Osteoblast (primary cell): Measurements from ENCODE around the gene KPNA3. TPM values are rescaled to one million over a fixed set of nuclear protein-coding genes. Genes with fewer than 3 reads are reported as not detected.

Experiments
- DNase-seq: peaks from one replicate; pipeline ENCODE4 v3.0.0; 2011; ENCODE audit warnings: low spot score, mixed read lengths; ENCODE audit not compliant: insufficient read length; ENCODE audit errors: missing footprints
- H2AFZ ChIP-seq: 2 replicates; pipeline ENCODE4 v1.6.0; 2011; ENCODE audit warnings: mild to moderate bottlenecking, low read length
- H3K27ac ChIP-seq: 2 replicates; pipeline ENCODE4 v1.5.1; 2011; ENCODE audit warnings: mild to moderate bottlenecking, low read depth, low read length, moderate library complexity
- H3K27me3 ChIP-seq: 2 replicates; pipeline ENCODE4 v1.6.0; 2012; ENCODE audit warnings: mild to moderate bottlenecking, control low read depth, inconsistent platforms, low read length, moderate library complexity; ENCODE audit not compliant: insufficient read depth
- H3K36me3 ChIP-seq: 2 replicates; pipeline ENCODE4 v1.5.1; 2011; ENCODE audit warnings: mild to moderate bottlenecking, low read length, control low read depth, moderate library complexity; ENCODE audit not compliant: insufficient read depth
- H3K4me1 ChIP-seq: 2 replicates; pipeline ENCODE4 v1.5.1; 2011; ENCODE audit warnings: mild to moderate bottlenecking, low read length, control low read depth, moderate library complexity; ENCODE audit not compliant: insufficient read depth
- H3K4me2 ChIP-seq: 2 replicates; pipeline ENCODE4 v1.6.0; 2011; ENCODE audit warnings: mild to moderate bottlenecking, low read length; ENCODE audit not compliant: insufficient read depth
- H3K4me3 ChIP-seq: fragments of 200-600 bp; sonication (generic); 3 replicates; pipeline ENCODE4 v1.5.1; 2012; ENCODE audit warnings: mild to moderate bottlenecking, low read length, inconsistent platforms; ENCODE audit not compliant: insufficient read depth
- H3K79me2 ChIP-seq: 2 replicates; pipeline ENCODE4 v1.6.0; 2012; ENCODE audit warnings: mild to moderate bottlenecking, low read length, control low read depth, inconsistent platforms; ENCODE audit not compliant: insufficient read depth
- H3K9me3 ChIP-seq: 2 replicates; pipeline ENCODE4 v1.5.1; 2011; ENCODE audit warnings: low read depth, low read length, control low read depth
- H4K20me1 ChIP-seq: 2 replicates; pipeline ENCODE4 v1.6.0; 2012; ENCODE audit warnings: mild to moderate bottlenecking, low read length, control low read depth; ENCODE audit not compliant: insufficient read depth
- CTCF ChIP-seq: IDR thresholded peaks from 2 replicates; pipeline ENCODE4 v1.5.1; 2011; ENCODE audit warnings: mild to moderate bottlenecking, low read depth, low read length, moderate library complexity; ENCODE audit errors: extremely low read depth
- total RNA-seq: library from RNA; depleted of rRNA; stranded (reverse); fragments of >200 nt; gene quantifications from 2 replicates; pipeline ENCODE4 v1.2.3, GENCODE V29; 2012

The KPNA3 gene
- total RNA-seq, 1 donor: 42.0 TPM

GRCh38 chr13:49756263-49756662, 36.2 kb downstream of the KPNA3 start:
- Histone ChIP-seq H3K4me1 (no peaks in the 10 kb centered on the region), H3K9me3 (no peaks in the 10 kb centered on the region), H4K20me1 (peaks cover 24% of the 10 kb centered on the region), H3K27ac (no peak overlapping the region), H3K4me3 (no peak overlapping the region), H3K79me2 (peaks cover 91% of the 10 kb centered on the region), H3K4me2 (no peak overlapping the region), H3K27me3 (no peaks in the 10 kb centered on the region), H3K36me3 (no peaks in the 10 kb centered on the region), H2AFZ (no peak overlapping the region)
- no peak for DNase-seq
- no peak for TF ChIP-seq CTCF

DNA sequence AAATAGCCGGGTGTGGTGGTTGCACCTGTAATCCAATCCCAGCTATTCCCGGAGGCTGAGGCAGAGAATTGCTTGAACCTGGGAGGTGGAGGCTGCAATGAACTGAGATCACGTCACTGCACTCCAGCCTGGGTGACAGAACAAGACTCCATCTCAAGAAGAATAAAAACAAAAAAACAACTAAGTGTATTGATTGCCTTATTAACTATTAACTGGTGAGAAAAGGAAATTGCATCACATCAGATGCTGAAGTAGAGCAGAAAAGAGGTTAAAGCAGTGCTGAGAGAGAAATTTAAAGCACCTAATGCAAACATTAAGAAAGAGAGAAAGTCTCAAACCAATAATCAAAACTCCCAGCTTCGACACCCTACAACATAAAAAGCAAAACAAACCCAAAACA, 38.3 kb downstream of the KPNA3 start:
- Histone ChIP-seq H3K4me1 (peaks cover 6% of the 10 kb centered on the region), H3K27ac (no peak overlapping the region), H3K79me2 (peaks cover 98% of the 10 kb centered on the region), H3K4me3 (no peak overlapping the region), H3K4me2 (no peak overlapping the region), H3K36me3 (no peaks in the 10 kb centered on the region), H3K27me3 (no peaks in the 10 kb centered on the region), H3K9me3 (no peaks in the 10 kb centered on the region), H2AFZ (no peak overlapping the region), H4K20me1 (peaks cover 25% of the 10 kb centered on the region)
- DNase-seq: no peak
- no peak for TF ChIP-seq CTCF

DNA sequence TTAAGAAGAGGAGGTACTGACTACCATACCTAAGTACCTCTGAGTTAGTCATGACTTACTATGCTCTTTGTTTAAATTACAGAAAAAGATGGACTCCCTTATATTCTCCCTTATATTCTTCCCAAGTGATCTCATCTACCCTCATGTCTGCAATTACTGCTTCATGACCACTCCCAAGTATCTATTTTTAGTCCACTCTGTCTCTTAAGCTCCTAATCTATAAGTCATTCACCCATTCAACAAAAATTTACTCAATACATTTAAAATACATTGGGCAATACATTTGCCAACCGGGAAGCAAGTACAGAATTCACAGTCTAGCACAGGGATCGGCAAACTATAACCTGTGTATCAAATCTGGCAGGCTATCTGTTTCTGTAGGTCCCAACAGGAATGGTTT, 42.6 kb downstream of the KPNA3 start:
- H3K27ac ChIP-seq: no peak overlapping the region
- H3K4me3 ChIP-seq: no peak overlapping the region
- no peak for TF ChIP-seq CTCF
- no peaks in the 10 kb centered on the region for H3K27me3 ChIP-seq
- H3K4me1 ChIP-seq: peaks cover 6% of the 10 kb centered on the region
- H2AFZ ChIP-seq: no peak overlapping the region
- peaks cover 68% of the 10 kb centered on the region for H3K79me2 ChIP-seq
- no peaks in the 10 kb centered on the region for H3K9me3 ChIP-seq
- no peak overlapping the region for H3K4me2 ChIP-seq
- peaks cover 18% of the 10 kb centered on the region for H4K20me1 ChIP-seq
- DNase-seq: no peak
- peaks cover 4% of the 10 kb centered on the region for H3K36me3 ChIP-seq

DNA sequence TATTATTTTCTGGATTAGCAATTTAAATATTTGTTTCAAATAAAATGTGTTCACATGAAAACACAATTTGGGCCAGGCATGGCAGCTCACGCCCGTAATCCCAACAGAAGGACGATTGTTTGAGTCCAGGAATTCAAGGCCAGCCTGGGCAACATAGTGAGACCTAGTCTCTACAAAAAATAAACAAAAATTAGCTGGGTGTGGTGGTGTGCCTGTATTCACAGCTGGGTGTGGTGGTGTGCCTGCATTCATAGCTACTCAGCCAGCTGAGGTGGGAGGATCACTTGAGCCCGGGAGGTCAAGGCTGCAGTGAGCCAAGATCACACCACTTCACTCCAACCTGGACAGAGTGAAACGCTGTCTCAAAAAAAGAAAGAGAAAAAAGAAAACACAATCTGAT, 46.4 kb downstream of the KPNA3 start:
- no peak for DNase-seq
- Histone ChIP-seq H3K36me3 (peaks cover 12% of the 10 kb centered on the region), H3K9me3 (no peaks in the 10 kb centered on the region), H3K79me2 (peaks cover 33% of the 10 kb centered on the region), H3K4me1 (peaks cover 6% of the 10 kb centered on the region), H2AFZ (no peak overlapping the region), H3K4me2 (no peak overlapping the region), H3K4me3 (no peak overlapping the region), H3K27me3 (no peaks in the 10 kb centered on the region), H3K27ac (no peak overlapping the region), H4K20me1 (peaks cover 6% of the 10 kb centered on the region)
- TF ChIP-seq CTCF: no peak
